Skeletal muscle cell (primary cell): ENCODE data around the gene DPP6.

Source experiments
- DNase-seq: peaks from one replicate; pipeline ENCODE4 v3.0.0-alpha.2; 2010; ENCODE audit warnings: low read depth
- H3K4me3 ChIP-seq: 2 replicates; pipeline ENCODE4 v1.5.1; 2011; ENCODE audit warnings: low read depth, mild to moderate bottlenecking, control low read depth, low read length, moderate library complexity

Gene DPP6

DNA sequence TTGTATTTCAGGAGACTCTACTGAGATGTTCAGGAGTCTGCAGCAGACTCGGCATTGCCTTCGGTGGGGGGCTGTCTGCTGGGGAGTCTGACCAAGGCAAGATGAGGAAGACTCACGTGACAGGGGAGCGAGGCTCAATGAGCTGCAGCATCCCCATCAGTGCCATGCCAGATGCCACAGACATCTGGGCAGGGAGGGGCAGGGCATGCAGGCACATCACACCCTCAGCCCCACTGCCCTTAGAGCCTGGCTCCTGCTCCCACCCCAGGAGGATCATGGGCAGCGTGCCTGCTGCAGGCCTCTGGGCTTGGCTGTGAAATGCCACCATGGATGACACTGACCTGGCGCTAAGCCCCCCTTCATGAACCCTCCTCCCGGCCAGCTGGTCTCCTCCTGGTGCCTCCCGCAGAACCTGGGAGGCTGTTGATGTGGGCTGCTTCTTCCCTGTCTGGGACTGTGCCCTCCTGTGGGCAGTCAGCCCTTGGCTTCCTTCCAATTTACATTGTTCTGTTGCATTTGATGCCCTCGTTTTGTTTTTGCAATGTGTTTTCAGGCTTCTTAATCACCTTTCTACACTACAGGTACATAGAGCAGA lies 715.7 kb downstream of the DPP6 start:
- no peak overlapping the region for H3K4me3 ChIP-seq
- no peak for DNase-seq

DNA sequence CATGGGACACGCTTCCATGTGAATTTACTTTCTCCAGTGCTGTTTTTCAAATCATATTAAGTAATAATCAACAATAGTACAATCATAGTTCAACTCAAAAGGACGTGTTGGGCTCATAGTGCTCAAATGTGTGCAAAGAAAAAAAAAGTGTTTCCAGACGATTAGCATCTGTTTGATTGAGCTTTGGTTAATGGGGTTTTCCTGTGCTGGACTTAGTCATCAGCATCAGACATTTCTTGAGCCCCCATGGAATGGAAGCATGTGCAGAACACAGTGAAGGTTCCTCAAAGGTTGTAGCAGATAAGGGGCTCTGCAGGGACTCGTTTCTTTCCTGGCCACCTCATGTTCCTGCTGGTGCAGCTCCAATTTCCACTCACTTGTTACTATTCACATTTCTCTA lies 716.8 kb downstream of the DPP6 start:
- DNase-seq: no peak
- H3K4me3 ChIP-seq: no peak overlapping the region

DNA sequence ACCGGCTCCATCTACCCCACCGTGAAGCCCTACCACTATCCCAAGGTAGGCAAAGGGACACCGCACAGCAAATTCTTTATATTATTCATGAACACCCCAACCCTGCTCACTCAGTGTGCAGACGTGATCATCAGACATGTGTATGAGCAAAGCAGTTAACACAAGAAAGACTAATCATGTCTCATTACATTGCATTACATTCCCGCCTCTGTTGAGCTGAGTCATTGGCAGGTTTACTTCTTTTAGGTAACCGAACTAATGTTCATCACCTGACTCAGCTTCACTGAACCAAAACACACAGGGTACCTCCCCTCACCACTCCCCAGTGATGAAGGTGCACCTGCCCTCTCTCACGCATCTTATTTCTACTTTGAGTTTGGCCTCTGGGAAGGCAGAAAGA lies 717.3 kb downstream of the DPP6 start:
- H3K4me3 ChIP-seq: no peak overlapping the region
- DNase-seq: no peak

DNA sequence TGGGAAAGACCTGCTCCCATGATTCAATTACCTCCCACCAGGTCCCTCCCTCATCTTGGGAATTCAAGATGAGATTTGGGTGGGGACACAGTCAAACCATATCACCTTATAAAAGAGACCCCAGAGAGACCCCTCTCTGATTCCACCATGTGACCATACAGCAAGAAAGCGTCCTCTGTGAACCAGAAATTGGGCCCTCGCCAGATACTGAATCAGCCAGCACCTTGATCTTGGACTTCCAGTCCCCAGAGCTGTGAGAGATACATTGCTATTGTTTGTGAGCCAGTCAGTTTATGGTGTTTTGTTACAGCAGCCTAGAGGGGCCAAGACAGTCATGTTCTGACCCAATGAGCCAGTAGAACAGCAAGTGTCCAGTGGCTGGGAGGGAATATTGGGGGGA lies 718.2 kb downstream of the DPP6 start:
- no peak for DNase-seq
- no peak overlapping the region for H3K4me3 ChIP-seq

DNA sequence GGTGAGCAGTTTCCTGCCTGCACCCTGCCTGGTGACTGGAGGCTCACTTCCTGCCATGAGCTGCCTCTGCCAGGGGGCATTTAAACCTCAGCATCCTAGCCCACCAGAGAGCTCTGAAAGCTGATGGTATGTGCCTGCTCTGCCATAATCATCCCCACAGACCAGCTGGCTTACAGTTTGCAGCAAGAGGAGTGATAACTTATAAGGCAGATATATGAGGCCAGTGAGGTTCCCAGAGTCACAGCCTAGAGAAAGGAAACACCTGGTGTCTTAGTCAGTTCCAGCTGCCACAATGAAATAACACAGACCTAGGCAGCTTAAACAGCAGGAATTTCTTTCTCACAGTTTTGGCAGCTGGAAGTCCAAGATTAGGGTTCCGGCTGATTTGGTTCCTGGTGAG lies 718.8 kb downstream of the DPP6 start:
- DNase-seq: no peak
- H3K4me3 ChIP-seq: no peak overlapping the region

DNA sequence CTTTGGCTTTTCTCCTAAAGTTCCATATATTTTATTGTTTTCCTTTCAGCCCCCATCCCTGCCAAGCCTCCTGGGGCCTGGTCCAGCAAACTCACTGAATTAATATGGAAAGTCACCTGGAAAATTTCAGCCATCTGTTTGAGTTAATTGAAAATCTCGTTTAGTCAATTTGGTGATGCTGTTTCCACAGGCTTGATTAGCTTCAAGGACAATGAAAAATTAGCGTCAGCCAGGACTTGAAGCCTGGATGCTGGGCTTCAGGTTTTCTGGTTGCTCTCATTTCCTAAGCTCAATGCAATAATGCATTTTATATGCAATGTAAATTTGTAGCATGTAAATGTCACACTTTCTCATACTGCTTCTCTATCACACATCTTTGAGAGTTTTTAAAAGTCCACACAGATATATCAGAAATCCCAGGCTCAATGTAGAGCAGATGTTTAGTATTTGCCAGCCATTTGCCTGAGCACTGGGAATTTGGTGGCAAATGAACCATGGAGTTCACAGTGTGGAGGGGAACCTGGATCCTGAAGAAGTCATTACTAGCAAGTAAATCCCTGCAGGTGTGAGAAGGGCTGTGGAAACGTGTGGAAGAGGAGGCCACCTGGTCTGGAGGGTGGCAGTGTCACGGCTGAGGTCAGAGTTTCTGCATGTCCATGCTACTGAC lies 722.2 kb downstream of the DPP6 start:
- H3K4me3 ChIP-seq: no peak overlapping the region
- no peak for DNase-seq

DNA sequence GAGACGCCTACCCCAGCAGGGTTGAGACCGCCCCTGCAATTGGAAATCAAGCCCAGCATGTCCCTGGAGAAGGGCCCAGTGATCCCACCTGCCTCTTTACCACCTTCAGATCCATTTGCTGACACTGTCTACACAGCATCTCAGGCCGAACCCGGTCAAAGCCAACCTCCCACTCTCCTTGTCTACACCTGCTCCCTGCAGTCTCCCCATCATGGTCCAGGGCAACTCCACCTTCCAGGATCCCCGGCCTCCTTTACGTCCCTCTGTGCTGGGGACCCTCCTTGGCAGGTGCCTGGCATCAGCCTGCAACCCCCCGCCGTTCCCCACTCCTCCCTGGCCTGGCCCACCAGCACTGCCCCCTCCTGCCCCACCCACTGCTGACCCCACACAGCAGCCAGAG lies 723.5 kb downstream of the DPP6 start:
- H3K4me3 ChIP-seq: no peak overlapping the region
- no peak for DNase-seq

DNA sequence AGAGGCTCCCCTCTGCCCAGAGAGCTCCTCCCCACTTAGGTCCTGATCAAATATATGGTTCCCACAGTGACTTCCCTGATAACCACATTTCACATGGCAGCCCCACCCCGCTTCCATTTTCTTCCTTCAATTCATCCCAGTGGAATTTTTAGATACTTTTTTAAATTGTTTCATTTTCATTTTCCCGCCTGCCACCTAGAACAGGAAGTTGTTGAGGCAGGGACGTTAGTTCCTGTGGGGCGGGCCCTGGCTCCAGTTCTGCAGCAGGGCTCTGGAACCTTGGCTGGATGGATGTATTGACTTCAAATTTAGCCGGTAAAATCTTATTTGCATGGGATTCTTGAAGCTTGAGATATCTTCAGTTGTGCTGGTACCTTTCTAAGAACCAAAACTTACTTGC lies 724.2 kb downstream of the DPP6 start:
- DNase-seq: no peak
- no peak overlapping the region for H3K4me3 ChIP-seq

DNA sequence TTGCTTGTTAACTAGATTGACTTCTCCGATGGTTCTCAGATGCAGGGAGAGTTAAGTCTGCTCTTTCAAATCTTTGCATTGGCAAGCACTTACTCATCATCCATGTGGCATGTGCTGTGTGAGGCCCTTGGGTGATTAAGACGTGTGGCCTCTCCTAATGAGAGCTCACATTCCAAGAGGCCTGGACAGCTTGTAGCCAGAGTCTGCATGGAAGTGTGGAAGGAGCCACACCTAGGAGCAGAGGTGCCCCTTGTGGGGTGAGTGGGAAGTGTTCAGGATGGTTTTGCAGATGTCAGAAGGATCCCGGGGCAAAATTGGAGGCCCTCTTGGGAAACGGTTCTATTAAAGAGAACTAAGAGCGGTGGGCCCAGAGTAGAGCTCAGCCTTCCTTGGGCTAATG lies 724.8 kb downstream of the DPP6 start:
- H3K4me3 ChIP-seq: no peak overlapping the region
- no peak for DNase-seq

DNA sequence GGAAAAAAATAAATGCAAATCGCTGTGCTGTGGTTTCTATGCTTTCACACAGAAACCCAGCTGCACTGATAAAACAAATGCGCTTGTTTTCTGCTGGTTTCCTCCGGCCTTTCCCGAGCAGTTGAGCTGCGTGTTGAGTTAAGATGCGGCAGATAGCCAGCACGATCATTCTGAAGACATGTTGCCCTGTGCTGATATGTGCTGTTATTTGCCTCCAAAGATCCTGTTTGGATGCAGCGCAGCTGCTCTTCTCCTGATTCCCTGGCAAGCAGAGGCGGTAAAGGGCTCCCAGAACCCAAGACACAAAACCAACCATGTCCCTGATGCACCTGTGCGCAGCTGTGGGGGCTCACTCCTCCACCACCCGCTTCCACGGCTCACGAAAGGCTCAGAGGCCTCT lies 725.3 kb downstream of the DPP6 start:
- H3K4me3 ChIP-seq: no peak overlapping the region
- DNase-seq: no peak

DNA sequence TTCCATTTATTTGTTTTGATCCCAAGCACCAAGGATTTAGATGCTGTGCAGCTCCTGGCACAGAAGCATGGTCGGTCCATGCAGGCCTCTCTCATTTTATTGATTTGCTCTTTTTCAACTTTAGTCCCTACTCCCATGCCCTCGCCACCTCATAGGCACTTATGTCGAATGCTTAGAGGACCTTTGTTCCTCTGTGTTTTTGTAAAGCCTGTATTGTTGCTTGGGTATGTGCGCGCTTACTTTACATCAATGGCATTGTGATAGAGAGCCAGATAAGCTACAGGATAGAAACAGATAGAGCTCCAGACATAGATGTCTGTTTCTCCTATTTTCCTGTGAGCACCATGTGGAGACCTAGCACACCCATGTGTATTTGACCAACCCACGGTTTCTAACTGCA lies 725.7 kb downstream of the DPP6 start:
- no peak for DNase-seq
- no peak overlapping the region for H3K4me3 ChIP-seq

DNA sequence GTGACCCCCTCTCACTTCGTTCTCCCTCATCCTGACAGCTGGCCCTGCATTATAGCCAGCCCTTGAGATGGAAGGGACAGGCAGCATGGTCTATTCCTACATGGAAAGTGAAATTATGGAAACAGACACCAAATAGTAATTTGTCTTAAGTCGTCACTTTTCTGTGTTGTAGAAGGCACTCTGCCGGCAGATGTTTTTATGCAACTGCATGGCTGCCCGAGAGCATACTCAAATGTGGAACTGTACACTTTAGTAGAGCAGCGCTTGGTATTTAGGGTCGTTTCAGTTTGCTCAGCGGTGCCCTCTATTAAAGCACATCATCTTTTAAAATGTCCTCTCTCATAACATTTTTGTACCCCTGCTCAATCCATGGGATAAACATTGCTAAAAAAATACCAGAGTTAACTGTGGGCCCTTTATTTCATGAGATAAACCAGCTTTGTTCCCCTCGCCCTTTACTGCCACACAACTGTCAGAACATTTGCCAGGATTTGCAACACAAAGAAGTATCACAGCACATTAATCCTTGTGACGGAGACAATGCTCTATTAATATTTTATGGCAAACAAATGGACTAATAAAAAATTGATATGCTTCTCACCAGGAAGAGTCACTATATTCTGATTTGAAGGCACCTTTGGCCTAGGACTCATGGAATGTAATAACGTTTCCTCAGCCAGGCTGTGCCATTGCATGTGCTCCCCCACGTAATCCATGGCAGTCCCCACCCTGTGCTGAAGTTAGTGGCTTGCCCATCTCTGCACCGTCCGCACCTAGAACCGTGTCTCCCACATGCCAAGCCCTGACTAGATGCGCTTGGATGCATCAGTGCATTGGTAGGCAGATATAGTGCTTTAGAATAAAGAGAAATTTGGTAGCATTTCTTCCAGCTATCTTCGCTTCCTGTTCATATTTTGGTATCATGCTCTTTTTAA lies 729.4 kb downstream of the DPP6 start:
- H3K4me3 ChIP-seq: no peak overlapping the region
- no peak for DNase-seq

DNA sequence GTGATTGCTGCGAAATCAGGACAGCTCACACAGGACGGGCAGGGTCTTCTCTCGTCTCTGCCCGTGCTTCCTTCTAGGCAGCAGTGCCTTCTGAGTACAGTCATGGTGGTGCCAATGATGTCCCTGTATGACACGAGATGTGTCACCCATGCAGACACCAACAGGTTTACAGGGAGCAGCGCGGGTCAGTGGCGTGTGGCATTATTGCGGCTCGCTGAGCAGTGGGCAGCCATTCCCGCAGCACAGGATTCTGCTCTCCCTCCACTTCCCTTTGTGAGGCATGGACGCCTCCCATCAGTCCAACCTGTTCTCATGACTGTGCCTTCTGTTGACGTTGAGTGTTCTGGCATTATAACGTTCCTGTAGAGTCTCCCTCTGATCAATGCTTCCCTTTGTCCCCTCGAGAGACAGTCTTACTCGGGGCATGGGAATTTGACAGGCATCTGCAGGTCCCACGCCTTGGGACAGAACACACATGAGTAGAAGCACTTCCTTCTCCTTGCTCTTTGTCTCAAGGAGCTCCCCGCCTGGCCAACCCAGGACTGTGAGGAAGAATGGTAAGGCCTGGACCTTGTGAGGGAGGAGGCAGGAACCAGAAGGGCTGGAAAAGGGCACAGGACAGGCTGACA lies 731.2 kb downstream of the DPP6 start:
- H3K4me3 ChIP-seq: no peak overlapping the region
- DNase-seq: no peak

DNA sequence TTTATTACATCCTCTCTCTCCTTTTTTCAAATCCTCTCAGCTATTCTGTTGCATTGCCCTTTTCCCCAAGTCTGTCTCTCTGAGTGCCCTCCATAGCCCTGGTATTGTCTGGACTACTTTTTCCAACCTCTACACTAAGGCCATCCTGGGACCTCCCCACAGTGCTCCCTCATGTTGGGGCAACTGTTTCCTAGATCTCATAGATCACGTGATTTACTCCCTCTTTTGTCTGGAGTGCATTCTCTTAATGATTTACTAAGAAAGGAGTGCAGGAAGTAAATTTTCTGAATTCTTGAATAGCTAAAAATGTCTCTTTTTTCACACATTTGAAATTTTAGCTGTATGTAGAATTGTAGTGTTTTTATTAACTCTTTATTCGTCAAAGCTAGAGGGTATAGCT lies 733.7 kb downstream of the DPP6 start:
- H3K4me3 ChIP-seq: no peak overlapping the region
- DNase-seq: no peak

DNA sequence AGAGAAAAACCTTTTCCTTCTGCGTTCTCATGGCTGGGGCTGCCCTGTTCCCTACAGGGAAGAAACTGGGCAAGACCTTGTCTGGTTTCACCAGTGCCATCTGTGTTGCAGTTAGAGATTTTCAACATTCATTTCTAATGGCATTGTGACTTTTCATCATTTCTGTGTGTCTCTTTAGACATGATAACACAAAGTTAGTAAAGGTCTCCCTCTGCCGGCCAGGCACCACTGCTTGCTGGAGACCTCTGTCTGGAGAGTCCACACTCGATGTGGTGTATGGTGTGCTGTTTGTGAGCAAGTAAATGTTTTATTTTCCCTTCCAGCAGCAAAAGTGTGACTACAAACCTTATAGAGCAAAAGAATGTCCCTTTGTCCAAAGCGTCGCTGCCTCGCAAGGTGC lies 737.2 kb downstream of the DPP6 start:
- no peak overlapping the region for H3K4me3 ChIP-seq
- no peak for DNase-seq

DNA sequence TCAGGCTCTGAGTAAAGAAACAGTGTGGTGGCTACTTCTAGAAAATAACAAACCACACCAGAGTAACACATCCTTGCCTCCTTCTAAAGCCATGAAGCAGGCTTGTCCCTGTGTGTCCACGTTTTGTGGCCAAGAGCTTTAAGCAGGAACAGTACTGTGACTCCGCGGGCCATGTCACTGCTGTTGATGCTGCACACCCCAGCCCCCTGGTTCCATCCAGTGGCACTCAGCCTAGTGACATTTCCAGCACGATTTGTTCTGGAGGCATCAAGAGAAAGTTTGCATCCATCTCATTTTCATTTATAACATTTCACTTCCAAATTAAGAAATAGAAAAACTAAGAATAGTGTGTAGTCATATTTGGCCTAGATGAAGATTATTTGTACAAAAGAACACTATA lies 739.4 kb downstream of the DPP6 start:
- no peak for DNase-seq
- no peak overlapping the region for H3K4me3 ChIP-seq

DNA sequence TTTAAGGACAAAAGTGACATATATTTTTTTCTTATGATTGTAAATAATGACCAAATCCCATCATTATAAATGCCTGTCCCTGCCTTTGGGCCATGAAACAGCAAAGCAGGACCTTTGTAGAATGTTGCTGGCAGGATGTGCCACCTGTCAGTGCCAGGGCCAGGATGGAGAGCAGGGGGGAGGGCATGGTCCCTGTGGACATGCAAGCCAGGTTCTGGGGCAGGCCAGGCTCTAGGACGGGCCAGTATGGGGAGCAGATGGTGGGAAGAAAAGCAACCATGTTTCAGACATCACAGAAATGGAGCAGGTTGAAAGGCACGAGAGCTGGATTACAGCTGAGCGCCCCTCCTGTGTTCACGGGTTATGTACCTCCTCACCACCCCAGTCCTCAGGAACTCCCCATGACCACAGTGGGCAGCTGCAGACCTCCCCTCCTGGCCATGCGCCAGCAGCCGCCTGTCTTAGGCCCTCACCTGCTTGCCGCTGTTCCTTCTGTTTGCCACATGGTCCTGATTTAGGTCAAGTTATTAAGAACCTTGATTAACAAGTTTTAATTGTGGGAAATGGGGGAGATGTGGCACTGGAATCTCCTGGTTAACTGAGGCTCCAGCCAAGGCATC lies 740.3 kb downstream of the DPP6 start:
- no peak overlapping the region for H3K4me3 ChIP-seq
- no peak for DNase-seq

DNA sequence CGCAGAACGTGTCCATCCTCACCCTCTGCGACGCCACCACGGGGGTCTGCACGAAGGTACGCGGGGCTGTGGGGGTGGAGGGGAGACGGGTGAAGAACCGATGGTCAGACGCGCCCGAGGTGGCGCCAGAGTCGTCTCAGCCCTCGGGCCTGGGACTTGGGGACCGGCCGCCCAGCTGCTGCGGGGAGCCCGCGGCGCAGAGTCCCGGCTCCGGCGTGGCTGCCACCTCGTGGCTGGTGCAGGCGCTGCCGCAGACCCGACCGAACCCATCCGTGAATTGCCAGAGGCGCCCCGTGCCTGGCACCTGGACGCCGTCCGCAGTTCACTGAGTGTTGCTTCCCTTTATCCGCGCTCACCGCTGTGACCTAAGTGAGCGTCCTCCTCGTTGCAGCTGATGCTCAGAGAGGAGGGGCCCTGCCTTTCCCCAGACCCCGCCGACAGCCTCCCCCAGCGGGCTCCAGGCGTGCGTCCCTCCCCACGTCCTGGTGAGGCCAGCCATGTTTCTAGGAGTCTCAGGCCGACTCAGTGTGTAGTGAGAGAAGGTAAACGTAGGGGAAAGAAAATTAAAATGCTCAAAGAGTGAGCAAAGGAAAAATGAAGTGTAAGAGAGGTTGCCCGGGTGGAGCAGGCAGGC lies 742.1 kb downstream of the DPP6 start:
- DNase-seq: no peak
- no peak overlapping the region for H3K4me3 ChIP-seq

DNA sequence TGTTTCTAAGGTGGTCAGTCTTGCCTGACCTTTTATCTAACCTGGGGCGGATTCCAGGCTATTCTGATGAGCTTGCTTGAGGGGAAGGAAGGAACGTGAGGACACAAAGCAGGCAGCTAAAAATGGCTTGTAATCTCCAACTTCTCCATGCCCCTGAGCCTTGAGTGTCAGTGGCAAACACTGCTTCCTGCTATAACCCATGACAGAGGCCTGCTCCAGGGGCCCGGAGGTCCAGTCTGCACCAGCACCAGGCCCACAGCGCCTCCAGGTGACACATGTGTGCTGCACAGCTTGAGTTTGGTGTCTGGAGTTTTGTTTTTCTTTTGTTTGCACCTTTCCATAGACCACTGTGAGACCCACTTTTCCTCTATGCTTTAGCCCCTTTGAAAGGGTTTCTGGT lies 742.8 kb downstream of the DPP6 start:
- no peak for DNase-seq
- H3K4me3 ChIP-seq: no peak overlapping the region
